HEK293 (cell line): ENCODE measurements around the gene TFE3.

Experiments used
- CTCF ChIA-PET: fragments of 350-600 bp; formaldehyde crosslinking; extraction: SDS; loops from one replicate; lab custom pipeline; 2021; ENCODE audit warnings: antibody characterized with exemption; lab: Yijun Ruan, JAX
- POLR2A ChIA-PET: fragments of 300-600 bp; formaldehyde crosslinking; extraction: SDS; loops from one replicate; lab custom pipeline; 2020; ENCODE audit warnings: antibody characterized with exemption, inconsistent platforms; lab: Yijun Ruan, JAX
- H3K27ac ChIP-seq: fragments of 200-500 bp; sonication (Bioruptor generic); 2 replicates; pipeline ENCODE4 v1.5.1; 2014; ENCODE audit warnings: low read depth, low read length, control low read depth, inconsistent platforms; ENCODE audit errors: extremely low read depth
- H3K36me3 ChIP-seq, 2 experiments: fragments of 200-500 bp in 1 of 2; sonication (Bioruptor generic) in 1 of 2; 1 replicate in 1 of 2; 2 replicates in 1 of 2; pipeline ENCODE4 v1.5.1; 2014 to 2017; ENCODE audit warnings: inconsistent platforms in 2 of 2, low read length in 2 of 2; ENCODE audit not compliant: control insufficient read depth in 2 of 2, insufficient read depth in 1 of 2
- H3K4me1 ChIP-seq: fragments of 200-500 bp; sonication (Bioruptor generic); 2 replicates; pipeline ENCODE4 v1.5.1; 2014; ENCODE audit warnings: mild to moderate bottlenecking, low read length, inconsistent platforms; ENCODE audit not compliant: control insufficient read depth, insufficient read depth
- H3K4me3 ChIP-seq: 2 replicates; pipeline ENCODE4 v1.5.1; 2011; ENCODE audit warnings: low read depth, mild to moderate bottlenecking, control low read depth, low read length, moderate library complexity
- H3K9me3 ChIP-seq: fragments of 200-500 bp; sonication (Bioruptor generic); 2 replicates; pipeline ENCODE4 v1.5.1; 2014; ENCODE audit warnings: low read depth, low read length, inconsistent platforms; ENCODE audit not compliant: control insufficient read depth, insufficient read depth
- BCL11B ChIP-seq: fragments of 450-650 bp; formaldehyde crosslinking; IDR thresholded peaks from 2 replicates; pipeline ENCODE4 v1.5.1; 2016; ENCODE audit warnings: low read depth, missing biosample characterization, missing genetic modification characterization
- HOXC10 ChIP-seq: sonication (generic); formaldehyde crosslinking; IDR thresholded peaks from 2 replicates; pipeline ENCODE4 v1.8.1; 2023; ENCODE audit warnings: mild to moderate bottlenecking, missing genetic modification reagents
- KLF9 ChIP-seq: fragments of 450-650 bp; formaldehyde crosslinking; IDR thresholded peaks from 2 replicates; pipeline ENCODE4 v1.5.1; 2016; ENCODE audit warnings: missing biosample characterization, missing genetic modification characterization, low read depth
- OSR2 ChIP-seq: fragments of 450-650 bp; formaldehyde crosslinking; IDR thresholded peaks from 2 replicates; pipeline ENCODE4 v1.5.1; 2016; ENCODE audit warnings: missing biosample characterization, missing genetic modification characterization
- SP2 ChIP-seq: fragments of 450-650 bp; formaldehyde crosslinking; IDR thresholded peaks from 2 replicates; pipeline ENCODE4 v1.5.1; 2016; ENCODE audit warnings: missing biosample characterization, missing genetic modification characterization
- SP3 ChIP-seq: fragments of 450-650 bp; formaldehyde crosslinking; IDR thresholded peaks from 2 replicates; pipeline ENCODE4 v1.5.1; 2016; ENCODE audit warnings: missing biosample characterization, missing genetic modification characterization
- SP7 ChIP-seq: fragments of 450-650 bp; formaldehyde crosslinking; IDR thresholded peaks from 2 replicates; pipeline ENCODE4 v1.5.1; 2016; ENCODE audit warnings: missing biosample characterization, missing genetic modification characterization
- ZNF10 ChIP-seq: fragments of 450-650 bp; formaldehyde crosslinking; IDR thresholded peaks from 2 replicates; pipeline ENCODE4 v1.5.1; 2017; ENCODE audit warnings: missing biosample characterization, missing genetic modification characterization
- ZNF114 ChIP-seq: fragments of 450-650 bp; formaldehyde crosslinking; IDR thresholded peaks from 2 replicates; pipeline ENCODE4 v1.5.0; 2017; ENCODE audit warnings: missing biosample characterization, missing genetic modification characterization
- ZNF23 ChIP-seq: fragments of 450-650 bp; formaldehyde crosslinking; IDR thresholded peaks from 2 replicates; pipeline ENCODE4 v1.5.1; 2016; ENCODE audit warnings: missing biosample characterization, missing genetic modification characterization, borderline replicate concordance
- ZNF274 ChIP-seq, 2 experiments: fragments of 200-500 bp in 1 of 2; fragments of 450-650 bp in 1 of 2; sonication (Bioruptor generic) in 1 of 2; formaldehyde crosslinking in 1 of 2; IDR thresholded peaks; 2 replicates each; pipeline versions ENCODE4 v1.5.1 to v1.6.1; 2014 to 2016; ENCODE audit warnings: borderline replicate concordance in 1 of 2, inconsistent platforms in 1 of 2, low read length in 1 of 2, missing biosample characterization in 1 of 2, missing genetic modification characterization in 1 of 2
- ZNF37A ChIP-seq: fragments of 450-650 bp; IDR thresholded peaks from 2 replicates; pipeline ENCODE4 v1.5.1; 2018; ENCODE audit warnings: missing biosample characterization, missing genetic modification characterization
- ZNF48 ChIP-seq: fragments of 450-650 bp; formaldehyde crosslinking; IDR thresholded peaks from 2 replicates; pipeline ENCODE4 v1.5.1; 2016; ENCODE audit warnings: missing biosample characterization, missing genetic modification characterization
- ZNF560 ChIP-seq: fragments of 450-650 bp; formaldehyde crosslinking; IDR thresholded peaks from 2 replicates; pipeline ENCODE4 v1.5.1; 2017; ENCODE audit warnings: missing biosample characterization, missing genetic modification characterization, borderline replicate concordance
- ZNF629 ChIP-seq: fragments of 450-650 bp; formaldehyde crosslinking; IDR thresholded peaks from 2 replicates; pipeline ENCODE4 v1.5.1; 2017; ENCODE audit warnings: missing biosample characterization, missing genetic modification characterization
- ZNF747 ChIP-seq: fragments of 450-650 bp; formaldehyde crosslinking; IDR thresholded peaks from 2 replicates; pipeline ENCODE4 v1.5.1; 2016; ENCODE audit warnings: missing biosample characterization, missing genetic modification characterization
- ZNF76 ChIP-seq: fragments of 450-650 bp; formaldehyde crosslinking; IDR thresholded peaks from 2 replicates; pipeline ENCODE4; 2016; ENCODE audit warnings: low read depth, missing biosample characterization, missing genetic modification characterization, borderline replicate concordance
- ZNF768 ChIP-seq: fragments of 450-650 bp; formaldehyde crosslinking; IDR thresholded peaks from 2 replicates; pipeline ENCODE4 v1.5.1; 2018; ENCODE audit warnings: missing biosample characterization, mild to moderate bottlenecking, missing genetic modification characterization
- ZNF777 ChIP-seq: fragments of 450-650 bp; formaldehyde crosslinking; IDR thresholded peaks from 2 replicates; pipeline ENCODE4 v1.5.1; 2017; ENCODE audit warnings: missing biosample characterization, missing genetic modification characterization, borderline replicate concordance
- ZNF843 ChIP-seq: fragments of 450-650 bp; formaldehyde crosslinking; IDR thresholded peaks from 2 replicates; pipeline ENCODE4 v1.5.1; 2016; ENCODE audit warnings: missing biosample characterization, missing genetic modification characterization
- ZSCAN23 ChIP-seq: fragments of 450-650 bp; formaldehyde crosslinking; IDR thresholded peaks from 2 replicates; pipeline ENCODE4 v1.5.1; 2016; ENCODE audit warnings: missing biosample characterization, missing genetic modification characterization
- TF ChIP-seq, protein P1 (sequence below): fragments of 450-650 bp; formaldehyde crosslinking; IDR thresholded peaks from 2 replicates; pipeline ENCODE4 v1.5.1; 2016; ENCODE audit warnings: missing biosample characterization, missing genetic modification characterization, borderline replicate concordance
- TF ChIP-seq, protein P2 (sequence below): fragments of 450-650 bp; formaldehyde crosslinking; IDR thresholded peaks from 2 replicates; pipeline ENCODE4 v1.5.1; 2016; ENCODE audit warnings: missing biosample characterization, missing genetic modification characterization
- TF ChIP-seq, protein P3 (sequence below): fragments of 450-650 bp; formaldehyde crosslinking; IDR thresholded peaks from 2 replicates; pipeline ENCODE4 v1.5.1; 2017; ENCODE audit warnings: missing biosample characterization, missing genetic modification characterization
- TF ChIP-seq, protein P4 (sequence below): fragments of 450-650 bp; IDR thresholded peaks from 2 replicates; pipeline ENCODE4 v1.5.1; 2018; ENCODE audit warnings: missing biosample characterization, mild to moderate bottlenecking, missing genetic modification characterization
- TF ChIP-seq, protein P5 (sequence below): fragments of 450-650 bp; formaldehyde crosslinking; IDR thresholded peaks from 2 replicates; pipeline ENCODE4 v1.5.1; 2016; ENCODE audit warnings: missing biosample characterization, missing genetic modification characterization, borderline replicate concordance

TFE3 gene

DNA sequence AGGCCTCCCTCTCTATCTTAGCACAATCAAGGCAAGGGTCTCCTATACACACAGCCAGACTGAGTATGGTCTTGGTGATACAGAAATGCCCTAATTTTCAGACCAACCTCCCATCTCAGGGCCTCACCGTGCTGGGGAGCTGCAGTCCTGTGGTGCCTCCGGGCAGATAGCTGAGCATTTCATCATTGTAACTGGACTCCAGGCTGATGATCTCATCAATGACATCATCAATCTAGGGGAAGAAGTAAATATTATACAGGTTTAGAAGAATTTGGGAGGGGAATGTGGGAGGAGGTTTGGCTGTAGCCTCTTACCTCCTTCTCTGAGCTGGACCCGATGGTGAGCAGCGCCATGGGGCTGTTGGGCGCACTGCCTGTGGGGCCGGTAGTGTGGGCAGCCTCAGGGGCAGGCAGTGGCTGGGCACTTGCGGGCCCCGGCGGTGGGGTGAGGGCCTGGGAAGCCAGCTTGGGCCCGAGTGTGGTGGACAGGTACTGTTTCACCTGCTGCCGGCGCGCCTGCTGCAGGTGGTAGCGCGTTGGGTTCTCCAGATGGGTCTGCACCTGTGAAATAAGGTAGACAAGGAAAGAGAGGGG lies 5.2 kb downstream of the TFE3 start:
- Histone ChIP-seq H3K4me3 (no peak overlapping the region), H3K27ac (no peak overlapping the region), H3K36me3 (peaks cover 11 to 55% of the 10 kb centered on the region in 2 experiments; a peak in 2 of 3 replicates), H3K4me1 (peaks cover 7% of the 10 kb centered on the region), H3K9me3 (no peaks in the 10 kb centered on the region)
- POLR2A ChIA-PET: no interaction called here
- CTCF ChIA-PET: interaction anchor here (1.4 kb wide), 1 partner anchor 18 kb away, joined by 4 read pairs; no protein-coding TSS in a partner anchor
- TF ChIP-seq ZNF747: no peak
- TF ChIP-seq OSR2 (tag by site-specific recombination): no peak
- TF ChIP-seq ZNF843 (tag by site-specific recombination): no peak
- TF ChIP-seq SP7 (tag by site-specific recombination): peak; percentile 58
- no peak for TF ChIP-seq ZNF777 (tag by site-specific recombination)
- TF ChIP-seq SP2 (tag by site-specific recombination): no peak
- no peak for TF ChIP-seq ZNF114
- TF ChIP-seq ZNF76 (tag by site-specific recombination): no peak
- TF ChIP-seq, protein P1, sequence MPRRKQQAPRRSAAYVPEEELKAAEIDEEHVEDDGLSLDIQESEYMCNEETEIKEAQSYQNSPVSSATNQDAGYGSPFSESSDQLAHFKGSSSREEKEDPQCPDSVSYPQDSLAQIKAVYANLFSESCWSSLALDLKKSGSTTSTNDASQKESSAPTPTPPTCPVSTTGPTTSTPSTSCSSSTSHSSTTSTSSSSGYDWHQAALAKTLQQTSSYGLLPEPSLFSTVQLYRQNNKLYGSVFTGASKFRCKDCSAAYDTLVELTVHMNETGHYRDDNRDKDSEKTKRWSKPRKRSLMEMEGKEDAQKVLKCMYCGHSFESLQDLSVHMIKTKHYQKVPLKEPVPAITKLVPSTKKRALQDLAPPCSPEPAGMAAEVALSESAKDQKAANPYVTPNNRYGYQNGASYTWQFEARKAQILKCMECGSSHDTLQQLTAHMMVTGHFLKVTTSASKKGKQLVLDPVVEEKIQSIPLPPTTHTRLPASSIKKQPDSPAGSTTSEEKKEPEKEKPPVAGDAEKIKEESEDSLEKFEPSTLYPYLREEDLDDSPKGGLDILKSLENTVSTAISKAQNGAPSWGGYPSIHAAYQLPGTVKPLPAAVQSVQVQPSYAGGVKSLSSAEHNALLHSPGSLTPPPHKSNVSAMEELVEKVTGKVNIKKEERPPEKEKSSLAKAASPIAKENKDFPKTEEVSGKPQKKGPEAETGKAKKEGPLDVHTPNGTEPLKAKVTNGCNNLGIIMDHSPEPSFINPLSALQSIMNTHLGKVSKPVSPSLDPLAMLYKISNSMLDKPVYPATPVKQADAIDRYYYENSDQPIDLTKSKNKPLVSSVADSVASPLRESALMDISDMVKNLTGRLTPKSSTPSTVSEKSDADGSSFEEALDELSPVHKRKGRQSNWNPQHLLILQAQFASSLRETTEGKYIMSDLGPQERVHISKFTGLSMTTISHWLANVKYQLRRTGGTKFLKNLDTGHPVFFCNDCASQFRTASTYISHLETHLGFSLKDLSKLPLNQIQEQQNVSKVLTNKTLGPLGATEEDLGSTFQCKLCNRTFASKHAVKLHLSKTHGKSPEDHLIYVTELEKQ (tag by site-specific recombination): no peak
- TF ChIP-seq BCL11B: no peak
- TF ChIP-seq, protein P2, sequence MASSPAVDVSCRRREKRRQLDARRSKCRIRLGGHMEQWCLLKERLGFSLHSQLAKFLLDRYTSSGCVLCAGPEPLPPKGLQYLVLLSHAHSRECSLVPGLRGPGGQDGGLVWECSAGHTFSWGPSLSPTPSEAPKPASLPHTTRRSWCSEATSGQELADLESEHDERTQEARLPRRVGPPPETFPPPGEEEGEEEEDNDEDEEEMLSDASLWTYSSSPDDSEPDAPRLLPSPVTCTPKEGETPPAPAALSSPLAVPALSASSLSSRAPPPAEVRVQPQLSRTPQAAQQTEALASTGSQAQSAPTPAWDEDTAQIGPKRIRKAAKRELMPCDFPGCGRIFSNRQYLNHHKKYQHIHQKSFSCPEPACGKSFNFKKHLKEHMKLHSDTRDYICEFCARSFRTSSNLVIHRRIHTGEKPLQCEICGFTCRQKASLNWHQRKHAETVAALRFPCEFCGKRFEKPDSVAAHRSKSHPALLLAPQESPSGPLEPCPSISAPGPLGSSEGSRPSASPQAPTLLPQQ (tag by site-specific recombination): peak; percentile 75
- TF ChIP-seq ZNF10 (tag by site-specific recombination): no peak
- TF ChIP-seq ZNF629 (tag by site-specific recombination): peak; percentile 97
- TF ChIP-seq ZNF560: no peak
- TF ChIP-seq, protein P3, sequence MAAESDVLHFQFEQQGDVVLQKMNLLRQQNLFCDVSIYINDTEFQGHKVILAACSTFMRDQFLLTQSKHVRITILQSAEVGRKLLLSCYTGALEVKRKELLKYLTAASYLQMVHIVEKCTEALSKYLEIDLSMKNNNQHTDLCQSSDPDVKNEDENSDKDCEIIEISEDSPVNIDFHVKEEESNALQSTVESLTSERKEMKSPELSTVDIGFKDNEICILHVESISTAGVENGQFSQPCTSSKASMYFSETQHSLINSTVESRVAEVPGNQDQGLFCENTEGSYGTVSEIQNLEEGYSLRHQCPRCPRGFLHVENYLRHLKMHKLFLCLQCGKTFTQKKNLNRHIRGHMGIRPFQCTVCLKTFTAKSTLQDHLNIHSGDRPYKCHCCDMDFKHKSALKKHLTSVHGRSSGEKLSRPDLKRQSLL (tag by site-specific recombination): no peak
- TF ChIP-seq, protein P4, sequence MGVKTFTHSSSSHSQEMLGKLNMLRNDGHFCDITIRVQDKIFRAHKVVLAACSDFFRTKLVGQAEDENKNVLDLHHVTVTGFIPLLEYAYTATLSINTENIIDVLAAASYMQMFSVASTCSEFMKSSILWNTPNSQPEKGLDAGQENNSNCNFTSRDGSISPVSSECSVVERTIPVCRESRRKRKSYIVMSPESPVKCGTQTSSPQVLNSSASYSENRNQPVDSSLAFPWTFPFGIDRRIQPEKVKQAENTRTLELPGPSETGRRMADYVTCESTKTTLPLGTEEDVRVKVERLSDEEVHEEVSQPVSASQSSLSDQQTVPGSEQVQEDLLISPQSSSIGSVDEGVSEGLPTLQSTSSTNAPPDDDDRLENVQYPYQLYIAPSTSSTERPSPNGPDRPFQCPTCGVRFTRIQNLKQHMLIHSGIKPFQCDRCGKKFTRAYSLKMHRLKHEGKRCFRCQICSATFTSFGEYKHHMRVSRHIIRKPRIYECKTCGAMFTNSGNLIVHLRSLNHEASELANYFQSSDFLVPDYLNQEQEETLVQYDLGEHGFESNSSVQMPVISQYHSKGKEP (tag by site-specific recombination): no peak
- TF ChIP-seq ZNF23: no peak
- TF ChIP-seq, protein P5, sequence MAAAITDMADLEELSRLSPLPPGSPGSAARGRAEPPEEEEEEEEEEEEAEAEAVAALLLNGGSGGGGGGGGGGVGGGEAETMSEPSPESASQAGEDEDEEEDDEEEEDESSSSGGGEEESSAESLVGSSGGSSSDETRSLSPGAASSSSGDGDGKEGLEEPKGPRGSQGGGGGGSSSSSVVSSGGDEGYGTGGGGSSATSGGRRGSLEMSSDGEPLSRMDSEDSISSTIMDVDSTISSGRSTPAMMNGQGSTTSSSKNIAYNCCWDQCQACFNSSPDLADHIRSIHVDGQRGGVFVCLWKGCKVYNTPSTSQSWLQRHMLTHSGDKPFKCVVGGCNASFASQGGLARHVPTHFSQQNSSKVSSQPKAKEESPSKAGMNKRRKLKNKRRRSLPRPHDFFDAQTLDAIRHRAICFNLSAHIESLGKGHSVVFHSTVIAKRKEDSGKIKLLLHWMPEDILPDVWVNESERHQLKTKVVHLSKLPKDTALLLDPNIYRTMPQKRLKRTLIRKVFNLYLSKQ (tag by site-specific recombination): no peak
- no peak for TF ChIP-seq KLF9 (tag by site-specific recombination)
- TF ChIP-seq SP3: peak; percentile 21; the same call in 1 of the 2 replicates
- no peak for TF ChIP-seq ZNF37A (tag by site-specific recombination)
- TF ChIP-seq ZNF48 (tag by site-specific recombination): no peak
- no peak for TF ChIP-seq ZNF768 (tag by site-specific recombination)
- no peak for TF ChIP-seq ZSCAN23 (tag by site-specific recombination)
- TF ChIP-seq HOXC10 (CRISPR knock-in tag): no peak
- no peak for TF ChIP-seq ZNF274 (IDR thresholded peaks at IDR 0.05; ENCODE audit: low read length)
- TF ChIP-seq ZNF274 (tag by site-specific recombination; IDR thresholded peaks at IDR 0.05; ENCODE audit: borderline replicate concordance): no peak
